ENCODE results near the gene TM6SF1.
"Not testable (repeated sequence)": the region's sequence is repeated elsewhere in the genome, so short reads cannot be mapped to it uniquely, and the experiment has no call there.

The TM6SF1 gene

DNA sequence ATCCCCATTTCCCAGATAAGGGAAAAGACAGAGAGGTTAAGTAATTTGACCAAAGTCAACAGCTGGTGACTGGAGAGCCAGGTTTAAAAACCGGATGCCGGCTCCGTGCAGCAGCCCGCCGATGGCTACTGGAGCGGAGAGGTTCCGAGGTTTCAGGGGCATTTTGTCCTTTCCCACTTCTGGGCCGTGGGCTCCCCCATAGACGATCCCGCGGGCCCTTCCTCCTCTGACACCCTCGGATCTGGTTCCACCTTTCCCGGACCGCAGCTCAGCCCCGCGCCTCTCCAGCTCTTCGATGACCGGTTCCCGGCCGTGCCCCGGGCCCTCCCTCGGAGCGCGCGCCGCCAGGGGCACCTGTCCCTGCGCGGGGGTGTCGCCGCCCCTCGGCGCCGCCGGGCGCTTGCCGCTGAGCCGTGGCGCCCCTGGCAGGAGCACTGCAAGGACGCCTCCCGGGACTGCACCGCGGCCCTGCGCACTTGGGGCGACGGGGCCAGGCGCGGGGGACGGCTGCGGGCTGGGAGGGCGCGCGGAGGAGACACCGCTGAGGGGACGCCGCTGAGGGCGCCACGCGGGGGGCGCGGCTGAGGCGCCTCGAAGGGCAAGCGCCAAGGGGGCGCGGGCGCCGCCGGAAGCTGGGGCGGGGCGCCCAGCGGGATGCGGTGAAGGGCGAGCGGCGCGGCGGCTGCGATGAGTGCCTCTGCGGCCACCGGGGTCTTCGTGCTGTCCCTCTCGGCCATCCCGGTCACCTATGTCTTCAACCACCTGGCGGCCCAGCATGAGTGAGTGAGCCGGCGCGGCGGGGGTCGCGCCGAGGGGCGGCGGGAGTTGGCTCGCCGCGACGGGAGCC, at the start of gene TM6SF1:
TM6SF1 (plus strand) TSS at position 652 of the 847 bp plus-strand sequence; CDS start at position 688, 36 bp downstream.
- DNase-seq = peak in 1 of 2 experiments; percentile 56

GRCh38 chr15:83057696-83058376, 49.6 kb upstream of the TM6SF1 start:
- no peak for DNase-seq

DNA sequence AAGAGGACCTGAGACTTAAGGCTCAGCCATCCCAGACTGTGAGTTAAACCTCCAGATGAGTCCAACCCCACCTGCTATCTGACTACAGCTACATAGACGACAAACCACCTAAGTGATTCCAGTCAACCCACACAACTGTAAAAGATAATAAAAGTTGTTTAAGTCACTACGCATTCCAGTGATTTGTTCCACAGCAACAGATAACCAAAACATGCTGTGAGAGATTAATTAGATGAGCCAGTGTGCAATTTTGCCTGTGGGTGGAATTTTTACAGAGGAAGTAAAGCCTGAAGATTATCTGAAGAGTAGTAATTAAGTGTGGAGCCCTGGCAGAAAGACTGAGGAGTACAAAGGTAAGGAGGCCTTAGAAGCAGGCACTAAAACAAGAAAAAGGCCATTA, 45.8 kb upstream of the TM6SF1 start:
- peak in 1 of 2 experiments; percentile 42 for DNase-seq

DNA sequence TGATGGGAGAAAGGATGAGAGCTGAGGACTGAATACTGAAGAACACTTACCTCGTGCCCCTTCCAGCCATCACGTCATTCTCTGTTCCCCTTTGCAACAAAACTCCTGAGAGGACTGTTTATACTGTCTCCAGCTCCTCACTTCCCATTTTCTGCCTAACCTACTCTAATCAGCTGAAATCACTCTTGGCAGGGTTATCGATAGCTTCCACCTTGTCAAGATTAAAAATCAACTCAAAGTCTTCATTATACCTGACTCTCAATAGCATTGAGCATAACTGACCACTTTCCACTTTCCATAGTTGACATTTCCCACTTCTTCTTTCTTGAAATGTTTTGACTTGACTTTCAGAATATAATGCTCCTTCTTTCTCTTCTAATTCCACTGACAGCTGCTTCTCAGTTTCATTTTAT, 44.7 kb upstream of the TM6SF1 start:
- DNase-seq = no peak

DNA sequence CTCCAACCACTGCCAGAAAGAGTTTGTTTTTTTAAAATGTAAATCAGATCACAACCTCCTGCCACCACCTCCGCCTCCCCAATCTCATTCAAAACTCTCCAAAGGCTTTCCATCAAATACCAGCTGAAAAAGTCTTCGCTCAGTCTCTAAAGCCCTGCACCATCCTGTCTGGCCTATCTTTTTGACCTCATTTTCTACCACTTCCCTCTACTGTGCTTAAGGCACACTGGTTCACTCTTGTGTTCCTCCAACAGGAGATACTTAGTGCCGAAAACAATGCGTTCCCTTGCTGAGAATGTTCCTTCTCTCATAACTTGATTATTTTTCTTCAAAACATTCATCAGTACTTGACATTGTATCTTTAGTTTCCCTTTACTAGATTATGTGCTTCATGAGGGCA, 43.9 kb upstream of the TM6SF1 start:
- DNase-seq = no peak

DNA sequence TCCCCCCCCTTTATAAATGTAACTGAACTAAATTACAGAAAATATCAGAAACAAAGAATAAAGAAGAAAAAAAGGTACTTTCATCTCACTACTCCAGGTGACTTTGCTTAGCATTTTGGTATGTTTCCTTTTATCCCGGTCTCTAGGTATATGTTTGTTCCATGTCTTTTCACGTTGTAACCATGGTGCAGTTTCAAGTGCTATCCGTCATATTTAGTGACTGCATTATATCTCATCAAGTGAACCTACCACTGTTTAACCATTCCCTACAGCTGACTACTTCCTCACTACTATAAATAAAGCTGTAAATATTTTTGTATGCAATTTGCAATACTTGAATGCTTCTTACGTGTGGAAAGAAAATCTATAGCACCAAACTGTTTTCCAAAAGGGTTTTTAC, 42.6 kb upstream of the TM6SF1 start:
- DNase-seq = peak in 1 of 2 experiments; percentile 14

DNA sequence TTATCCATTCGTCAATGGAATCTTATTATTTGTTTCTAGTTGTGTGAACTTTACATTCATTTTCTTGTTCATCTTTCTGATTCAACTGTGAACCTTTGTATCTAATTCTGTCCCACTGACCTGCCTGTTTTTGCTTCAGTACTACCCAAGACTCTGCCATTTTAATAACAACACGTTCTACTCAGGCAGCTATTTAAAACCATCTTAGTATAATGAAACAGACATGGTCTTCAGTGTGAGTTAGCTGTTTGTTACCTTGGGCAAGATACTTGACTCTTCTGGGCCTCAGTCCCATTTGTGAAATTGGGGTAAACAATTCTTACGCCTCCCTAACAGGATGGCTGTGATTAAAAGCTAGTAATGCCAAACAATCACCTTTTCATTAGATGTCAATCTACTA, 42.0 kb upstream of the TM6SF1 start:
- DNase-seq = peak in 1 of 2 experiments; percentile 13

- no peak for DNase-seq
Measured at GRCh38 chr15:83066034-83066733, 41.3 kb upstream of the TM6SF1 start.

DNA sequence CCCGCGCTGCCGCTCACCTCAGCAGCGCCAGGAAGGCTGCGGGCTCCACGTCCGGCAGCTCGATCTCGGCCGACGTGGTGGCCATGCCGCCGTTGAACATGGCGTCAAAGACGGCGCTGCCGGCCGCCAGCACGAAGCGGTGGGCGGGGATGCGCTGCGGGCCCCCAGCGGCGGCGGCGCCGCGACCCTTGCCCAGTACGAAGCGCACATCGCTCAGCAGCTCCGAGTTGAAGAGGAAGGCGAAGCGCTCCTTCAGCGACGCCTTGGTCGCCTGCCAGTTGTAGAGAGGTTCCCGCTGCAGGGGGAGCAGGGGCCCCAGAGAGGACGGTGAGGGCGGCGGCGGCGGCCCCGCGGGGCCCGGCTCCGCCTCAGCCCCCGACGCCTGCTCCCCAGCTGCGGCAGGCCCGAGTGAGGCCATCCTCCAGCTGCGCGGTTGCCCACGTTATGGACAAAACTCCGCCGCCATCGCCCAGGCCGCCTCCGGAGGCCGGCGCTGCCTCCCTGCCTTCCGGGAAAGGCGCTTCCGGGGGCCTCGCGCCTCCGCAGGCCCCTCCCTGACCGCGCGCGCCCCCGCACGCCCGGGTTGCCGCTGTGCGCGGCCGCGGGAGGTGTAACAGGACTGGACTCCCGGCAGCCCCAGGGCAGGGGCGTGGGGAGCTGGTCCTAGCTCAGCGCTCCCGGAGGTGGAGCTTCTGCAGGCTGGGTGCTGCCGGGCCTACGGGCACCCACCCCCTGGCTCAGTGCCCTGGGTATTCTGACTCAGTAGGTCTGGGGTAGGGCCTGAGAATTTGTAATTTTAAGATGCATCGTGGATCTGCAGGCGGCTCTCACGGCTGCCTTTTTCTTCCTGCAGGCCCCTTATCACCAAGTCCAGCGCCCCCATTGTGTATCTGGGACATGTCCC, 40.5 kb upstream of the TM6SF1 start, which contains the start of gene BTBD1:
BTBD1 (minus strand) TSS at position 519 of the 904 bp plus-strand sequence; CDS start at position 418, 101 bp downstream.
- DNase-seq = peak; percentile 90 to 94

DNA sequence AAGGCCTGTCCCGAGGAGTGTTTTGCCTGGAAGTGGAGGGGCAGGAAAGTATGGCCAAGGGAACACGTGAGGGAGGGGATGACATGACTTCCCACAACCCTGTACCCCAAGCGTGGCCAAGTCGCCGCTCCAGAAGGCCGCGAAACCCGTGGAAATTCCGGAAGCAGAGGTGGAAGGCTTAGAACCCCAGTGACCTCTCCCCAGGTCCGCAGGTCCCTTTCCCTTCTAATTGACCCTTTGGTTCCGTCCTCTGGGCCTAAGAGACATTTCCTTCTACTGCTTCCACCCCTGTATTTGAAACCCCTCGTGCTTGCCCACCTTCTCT, 39.8 kb upstream of the TM6SF1 start:
- DNase-seq = no peak

DNA sequence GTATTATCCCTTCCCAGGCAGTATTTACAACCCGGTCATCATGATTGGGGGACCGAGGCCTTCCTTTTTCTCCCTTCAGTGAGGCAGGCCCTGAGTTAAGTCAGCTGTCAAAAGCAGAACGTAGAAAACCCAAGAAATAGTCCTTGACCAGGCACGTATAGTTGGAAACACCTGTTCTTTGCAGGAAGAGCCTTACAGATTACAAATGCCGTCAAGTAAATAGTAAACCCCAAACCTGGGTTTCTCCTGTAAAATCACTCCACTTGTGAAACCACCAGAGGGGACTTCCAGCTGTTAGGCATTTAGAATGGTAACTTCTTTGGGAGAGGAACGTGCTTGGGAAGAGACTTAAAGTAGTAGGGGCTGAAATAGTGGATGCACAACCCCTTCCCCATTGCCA, 39.4 kb upstream of the TM6SF1 start:
- DNase-seq = peak in 1 of 2 experiments; percentile 26

- peak; percentile 37 to 64 for DNase-seq
Measured at GRCh38 chr15:83069211-83069642, 38.2 kb upstream of the TM6SF1 start.

DNA sequence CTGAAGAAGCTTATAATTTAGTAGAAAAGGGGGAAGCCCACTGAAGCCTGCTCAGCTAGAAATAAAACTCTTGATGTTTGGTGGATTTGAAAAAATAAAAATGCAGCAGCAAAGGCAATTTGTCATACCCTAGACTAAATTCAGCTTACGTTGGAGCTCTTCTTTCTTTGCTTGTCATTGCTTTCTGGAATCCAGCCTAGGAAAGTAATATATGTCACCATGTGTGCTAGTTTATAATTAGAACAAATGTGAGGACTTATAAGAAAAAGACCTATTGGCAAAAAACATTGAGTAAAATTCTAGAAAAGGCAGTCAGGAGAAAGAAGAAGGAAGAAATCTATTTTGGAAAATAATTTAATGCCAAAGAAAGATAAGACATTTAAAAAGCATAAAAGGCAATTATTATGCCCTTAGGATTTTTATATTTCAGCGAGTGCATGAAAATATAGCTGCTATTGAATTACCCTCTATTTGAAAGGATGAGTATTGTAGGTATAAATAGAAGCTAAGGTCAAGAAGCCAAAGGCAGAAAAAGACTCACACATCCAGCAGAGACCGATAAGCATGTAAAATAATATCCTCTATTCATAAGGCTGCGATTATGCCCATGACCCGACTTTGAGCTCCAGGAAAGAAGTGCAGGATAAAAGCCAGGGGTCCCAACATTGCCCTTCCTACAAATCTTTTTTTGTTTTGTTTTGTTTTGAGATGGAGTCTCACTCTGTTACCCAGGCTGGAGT, 29.8 kb upstream of the TM6SF1 start:
- no peak for DNase-seq

DNA sequence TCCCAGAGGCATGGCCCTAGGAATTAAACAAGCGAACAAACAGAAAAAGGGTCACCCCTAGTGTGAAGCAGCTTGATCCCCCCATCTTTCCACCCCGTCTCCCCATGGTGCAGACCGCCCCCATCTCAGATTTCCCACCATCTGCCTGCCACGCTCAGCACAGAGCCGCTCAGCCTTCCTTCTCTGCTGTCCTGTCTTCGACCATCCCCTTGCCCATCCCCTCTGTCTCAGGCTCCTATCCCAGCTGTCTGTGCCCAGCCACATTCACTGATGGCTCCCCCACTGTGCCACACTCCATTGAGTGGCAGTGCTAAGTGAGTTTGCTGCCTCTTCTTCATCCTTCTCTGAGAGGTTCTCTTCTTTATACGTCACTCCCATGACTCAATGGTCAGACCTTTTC, 28.7 kb upstream of the TM6SF1 start:
- peak in 1 of 2 experiments; percentile 18 for DNase-seq

- DNase-seq = no peak
Measured at GRCh38 chr15:83081256-83082014, 26.0 kb upstream of the TM6SF1 start.

DNA sequence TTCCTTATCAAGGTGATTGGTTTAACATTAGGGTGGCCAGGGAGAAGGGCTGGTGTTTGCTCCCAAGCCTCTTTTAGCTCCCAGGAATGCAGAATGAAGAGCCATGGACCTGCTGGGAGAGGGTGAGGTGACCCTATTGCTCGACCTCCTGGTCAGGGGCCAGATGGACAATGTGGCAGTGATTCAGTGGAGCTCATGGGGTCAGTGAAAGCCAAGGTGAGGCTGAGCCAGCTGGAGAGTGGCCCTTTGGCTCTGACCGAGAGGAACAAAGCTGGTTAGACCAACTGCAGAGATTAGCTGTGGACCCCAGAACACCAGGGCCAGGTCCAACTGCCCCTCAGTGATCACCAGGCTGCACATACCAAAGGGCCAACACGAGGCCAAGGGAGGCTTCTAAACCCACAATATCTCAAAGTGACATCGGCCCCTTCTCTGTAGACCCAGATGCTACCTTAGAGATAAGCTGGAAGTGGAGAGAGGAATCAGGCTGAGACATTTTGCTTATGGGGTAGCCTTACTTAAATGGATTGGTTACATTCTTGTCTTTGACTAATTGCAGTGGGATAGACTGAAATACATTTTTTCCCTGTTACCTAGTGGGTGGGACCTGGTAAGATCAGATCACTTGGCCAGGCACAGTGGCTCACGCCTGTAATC, 24.6 kb upstream of the TM6SF1 start:
- no peak for DNase-seq

- DNase-seq = not testable (repeated sequence)
Measured at GRCh38 chr15:83085461-83085860, 22.0 kb upstream of the TM6SF1 start.

DNA sequence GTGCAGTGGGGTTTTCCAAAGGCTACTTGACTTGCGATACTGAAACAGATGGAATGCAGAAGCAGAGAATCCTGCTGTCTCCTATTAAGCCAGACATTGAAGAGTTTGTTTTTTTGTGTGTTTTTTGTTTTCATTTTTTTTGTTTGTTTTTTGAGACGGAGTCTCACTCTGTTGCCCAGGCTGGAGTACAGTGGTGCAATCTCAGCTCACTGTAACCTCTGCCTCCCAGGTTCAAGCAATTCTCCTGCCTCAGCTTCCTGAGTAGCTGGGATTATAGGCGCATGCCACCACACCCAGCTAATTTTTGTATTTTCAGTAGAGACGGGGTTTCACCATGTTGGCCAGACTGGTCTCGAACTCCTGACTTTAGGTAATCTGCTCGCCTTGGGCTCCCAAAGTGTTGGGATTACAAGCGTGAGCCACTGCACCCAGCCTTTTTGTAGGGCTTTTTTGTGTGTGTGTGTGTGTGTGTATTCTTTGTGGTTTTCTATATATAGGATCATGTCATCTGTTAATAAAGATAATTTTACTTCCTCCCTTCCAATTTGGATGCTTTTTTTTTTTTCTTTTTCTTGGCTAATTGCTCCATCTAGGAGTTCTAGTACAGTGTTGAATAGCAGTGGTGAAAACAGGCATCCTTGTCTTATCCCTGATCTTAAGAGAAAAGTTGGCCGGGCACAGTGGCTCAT, 21.4 kb upstream of the TM6SF1 start:
- not testable (repeated sequence) for DNase-seq

GRCh38 chr15:83087576-83087975, 19.9 kb upstream of the TM6SF1 start:
- DNase-seq = no peak

DNA sequence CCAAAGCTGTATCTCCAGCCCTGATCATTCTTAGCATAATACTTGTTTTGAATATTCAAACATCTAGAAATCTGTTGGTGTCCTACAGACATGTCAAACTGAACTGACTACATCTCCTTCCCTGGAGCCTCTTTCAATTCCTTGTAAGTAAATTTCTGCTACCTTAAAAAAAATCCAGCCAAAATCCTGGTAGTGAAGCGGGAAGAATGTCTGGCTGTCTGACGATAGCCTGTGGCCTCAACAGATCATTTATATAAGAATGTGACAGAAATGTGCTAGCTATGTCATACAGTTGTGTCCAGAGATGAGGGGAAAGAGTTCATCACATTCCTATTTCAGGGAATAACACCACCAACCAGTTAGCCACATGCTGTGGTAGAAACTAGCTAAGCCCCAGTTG, 18.6 kb upstream of the TM6SF1 start:
- DNase-seq = no peak
